HG02884 (cell line): Measurements from ENCODE around the gene GSTM4.
"Not testable (repeated sequence)": the region's sequence is repeated elsewhere in the genome, so short reads cannot be mapped to it uniquely, and the experiment has no call there.

Source experiments
- ATAC-seq: cut with Tn5 transposase; IDR thresholded peaks from one replicate; pipeline ENCODE4 v1.9.1; 2021; ENCODE audit warnings: mild to moderate bottlenecking, moderate library complexity; ENCODE audit not compliant: unreplicated experiment

Gene GSTM4

GRCh38 chr1:109660691-109661026, 4.8 kb downstream of the GSTM4 start:
- ATAC-seq, result not testable (repeated sequence)

GRCh38 chr1:109661391-109661790, 5.5 kb downstream of the GSTM4 start:
- no peak for ATAC-seq

- no peak for ATAC-seq
Measured at GRCh38 chr1:109664671-109665070, 8.8 kb downstream of the GSTM4 start.

- ATAC-seq, result peak; percentile 87
Measured at GRCh38 chr1:109667452-109668122, 11.7 kb downstream of the GSTM4 start, which contains the start of gene GSTM2. GSTM2 (plus strand) TSS chr1:109668057; CDS start chr1:109668116, 59 bp downstream.

- ATAC-seq, result no peak
Measured at GRCh38 chr1:109668123-109668775, 12.3 kb downstream of the GSTM4 start.

- no peak for ATAC-seq
Measured at GRCh38 chr1:109669246-109669948, 13.5 kb downstream of the GSTM4 start.

GRCh38 chr1:109669949-109670302, 14.0 kb downstream of the GSTM4 start:
- ATAC-seq, result not testable (repeated sequence)

GRCh38 chr1:109671067-109671466, 15.2 kb downstream of the GSTM4 start:
- ATAC-seq, result no peak

GRCh38 chr1:109673861-109674260, 18.0 kb downstream of the GSTM4 start:
- ATAC-seq, result not testable (repeated sequence)

GRCh38 chr1:109676683-109677381, 20.9 kb downstream of the GSTM4 start:
- not testable (repeated sequence) for ATAC-seq

GRCh38 chr1:109677459-109677858, 21.6 kb downstream of the GSTM4 start:
- ATAC-seq, result no peak

GRCh38 chr1:109678637-109679036, 22.7 kb downstream of the GSTM4 start:
- ATAC-seq, result not testable (repeated sequence)

- ATAC-seq, result not testable (repeated sequence)
Measured at GRCh38 chr1:109684777-109685176, 28.9 kb downstream of the GSTM4 start.

GRCh38 chr1:109685399-109685798, 29.5 kb downstream of the GSTM4 start:
- not testable (repeated sequence) for ATAC-seq

- ATAC-seq, result not testable (repeated sequence)
Measured at GRCh38 chr1:109685890-109686289, 30.0 kb downstream of the GSTM4 start.

- ATAC-seq, result not testable (repeated sequence)
Measured at GRCh38 chr1:109687109-109687508, 31.2 kb downstream of the GSTM4 start.

- ATAC-seq, result peak; percentile 98
Measured at GRCh38 chr1:109687641-109688499, 32.0 kb downstream of the GSTM4 start, which contains the start of gene GSTM1. GSTM1 (plus strand) TSS chr1:109687817; CDS start chr1:109687874, 57 bp downstream.

- ATAC-seq, result no peak
Measured at GRCh38 chr1:109689844-109690405, 34.0 kb downstream of the GSTM4 start.

GRCh38 chr1:109691759-109692158, 35.9 kb downstream of the GSTM4 start:
- no peak for ATAC-seq

- ATAC-seq, result not testable (repeated sequence)
Measured at GRCh38 chr1:109694400-109694799, 38.5 kb downstream of the GSTM4 start.
